Stimulated activated CD8-positive, alpha-beta memory T cell treated with anti-CD3 and anti-CD28 coated beads, Interleukin-15, amount 100 ng/mL, for 4 hours (primary cell): Measurements from ENCODE around the gene EPHA1.
"Not testable (repeated sequence)": the region's sequence is repeated elsewhere in the genome, so short reads cannot be mapped to it uniquely, and the experiment has no call there.

Source experiments
- DNase-seq, 2 donors: peaks; one replicate each; pipeline ENCODE4 v3.0.0-alpha.2; 2020; ENCODE audit warnings: low read depth in 2 of 2

EPHA1 gene

GRCh38 chr7:143431109-143431508, 22.5 kb upstream of the EPHA1 start:
- DNase-seq: no peak

GRCh38 chr7:143429770-143430698, 21.4 kb upstream of the EPHA1 start:
- no peak for DNase-seq

- DNase-seq: no peak
Measured at GRCh38 chr7:143426479-143427142, 18.0 kb upstream of the EPHA1 start.

GRCh38 chr7:143424476-143424875, 15.8 kb upstream of the EPHA1 start:
- DNase-seq: not testable (repeated sequence)

GRCh38 chr7:143422033-143422432, 13.4 kb upstream of the EPHA1 start:
- no peak for DNase-seq

GRCh38 chr7:143420624-143421023, 12.0 kb upstream of the EPHA1 start:
- DNase-seq: not testable (repeated sequence)

GRCh38 chr7:143419880-143420279, 11.2 kb upstream of the EPHA1 start:
- no peak for DNase-seq

GRCh38 chr7:143418681-143419458, 10.2 kb upstream of the EPHA1 start:
- DNase-seq: no peak

GRCh38 chr7:143417734-143418383, 9.2 kb upstream of the EPHA1 start:
- no peak for DNase-seq

GRCh38 chr7:143416565-143417149, 8.0 kb upstream of the EPHA1 start:
- no peak for DNase-seq

- DNase-seq: no peak
Measured at GRCh38 chr7:143415742-143416397, 7.2 kb upstream of the EPHA1 start.

GRCh38 chr7:143415209-143415608, 6.6 kb upstream of the EPHA1 start:
- DNase-seq: not testable (repeated sequence)

- no peak for DNase-seq
Measured at GRCh38 chr7:143413123-143413522, 4.5 kb upstream of the EPHA1 start.

- DNase-seq: no peak
Measured at GRCh38 chr7:143411976-143412708, 3.5 kb upstream of the EPHA1 start.

GRCh38 chr7:143410521-143411004, 1.9 kb upstream of the EPHA1 start:
- DNase-seq: no peak

- no peak for DNase-seq
Measured at GRCh38 chr7:143408252-143408685, 387 bp downstream of the EPHA1 start.

- DNase-seq: peak in 1 of 2 donors; percentile 10
Measured at GRCh38 chr7:143407287-143408251, 1.1 kb downstream of the EPHA1 start.

- DNase-seq: no peak
Measured at GRCh38 chr7:143406002-143406357, 2.7 kb downstream of the EPHA1 start.
